Stomach (tissue), 4 donors: ENCODE results near the gene ADAMTS16.

Experiments
- CTCF ChIP-seq, 7 experiments: fragments of 450-650 bp in 4 of 7; fragments of 200-600 bp in 3 of 7; sonication (generic) in 3 of 7; IDR thresholded peaks; one replicate each; pipeline ENCODE4 v1.5.1; 2016 to 2019; ENCODE audit warnings: antibody characterized with exemption in 7 of 7, control low read depth in 2 of 7, mild to moderate bottlenecking in 1 of 7
- EP300 ChIP-seq: sonication (generic); formaldehyde crosslinking; IDR thresholded peaks from one replicate; pipeline ENCODE4 v1.6.1; 2017; ENCODE audit warnings: antibody characterized with exemption
- POLR2A ChIP-seq, 4 donors: fragments of 450-650 bp; IDR thresholded peaks; one replicate each; pipeline ENCODE4 v1.6.1; 2016; ENCODE audit warnings: antibody characterized with exemption in 4 of 4, control low read depth in 2 of 4, mild to moderate bottlenecking in 1 of 4, moderate library complexity in 1 of 4

GRCh38 chr5:5188376-5189050 lies 48.4 kb downstream of the ADAMTS16 start:
- TF ChIP-seq CTCF (IDR thresholded peaks at IDR 0.05) (no peak), POLR2A (IDR thresholded peaks at IDR 0.05) (no peak), EP300 (no peak)
